Gastrocnemius medialis (tissue), 4 donors: Measurements from ENCODE around the gene TRHDE.

Source experiments
- POLR2A ChIP-seq, 2 donors: fragments of 450-650 bp; IDR thresholded peaks; one replicate each; pipeline ENCODE4 v1.6.1; 2017; ENCODE audit warnings: antibody characterized with exemption in 2 of 2, mild to moderate bottlenecking in 2 of 2, moderate library complexity in 2 of 2
- TF ChIP-seq, protein P1 (sequence below), 5 experiments: fragments of 450-650 bp in 3 of 5; fragments of 200-600 bp in 2 of 5; sonication (generic) in 2 of 5; IDR thresholded peaks in 4 of 5; conservative IDR thresholded peaks in 1 of 5; 1 replicate in 4 of 5; 2 replicates in 1 of 5; pipeline ENCODE4 v1.5.1; 2016 to 2019; ENCODE audit warnings: antibody characterized with exemption in 5 of 5, mild to moderate bottlenecking in 3 of 5, moderate library complexity in 3 of 5

DNA sequence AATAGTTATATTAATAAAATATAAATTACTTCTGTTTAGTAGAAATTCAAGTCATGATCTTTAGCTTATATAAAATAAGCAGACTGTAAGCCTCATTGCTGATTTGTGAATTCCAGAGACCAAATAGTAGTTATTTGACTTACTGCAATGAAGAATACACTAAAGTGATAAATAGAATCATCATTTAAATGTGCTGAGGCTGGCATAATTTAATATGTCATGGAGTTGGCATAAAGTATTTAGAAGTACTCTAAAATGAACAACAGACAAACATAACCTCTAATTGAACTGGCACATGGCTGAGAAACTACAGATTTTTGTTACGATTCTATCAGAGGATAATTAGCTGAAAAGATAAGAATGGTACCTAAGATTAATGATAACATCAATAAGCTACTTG, 45.7 kb upstream of the TRHDE start:
- TF ChIP-seq, protein P1, sequence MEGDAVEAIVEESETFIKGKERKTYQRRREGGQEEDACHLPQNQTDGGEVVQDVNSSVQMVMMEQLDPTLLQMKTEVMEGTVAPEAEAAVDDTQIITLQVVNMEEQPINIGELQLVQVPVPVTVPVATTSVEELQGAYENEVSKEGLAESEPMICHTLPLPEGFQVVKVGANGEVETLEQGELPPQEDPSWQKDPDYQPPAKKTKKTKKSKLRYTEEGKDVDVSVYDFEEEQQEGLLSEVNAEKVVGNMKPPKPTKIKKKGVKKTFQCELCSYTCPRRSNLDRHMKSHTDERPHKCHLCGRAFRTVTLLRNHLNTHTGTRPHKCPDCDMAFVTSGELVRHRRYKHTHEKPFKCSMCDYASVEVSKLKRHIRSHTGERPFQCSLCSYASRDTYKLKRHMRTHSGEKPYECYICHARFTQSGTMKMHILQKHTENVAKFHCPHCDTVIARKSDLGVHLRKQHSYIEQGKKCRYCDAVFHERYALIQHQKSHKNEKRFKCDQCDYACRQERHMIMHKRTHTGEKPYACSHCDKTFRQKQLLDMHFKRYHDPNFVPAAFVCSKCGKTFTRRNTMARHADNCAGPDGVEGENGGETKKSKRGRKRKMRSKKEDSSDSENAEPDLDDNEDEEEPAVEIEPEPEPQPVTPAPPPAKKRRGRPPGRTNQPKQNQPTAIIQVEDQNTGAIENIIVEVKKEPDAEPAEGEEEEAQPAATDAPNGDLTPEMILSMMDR (IDR thresholded peaks at IDR 0.05 in 4 of 5, conservative IDR thresholded peaks at IDR 0.05 in 1 of 5) = no peak
- TF ChIP-seq POLR2A (IDR thresholded peaks at IDR 0.05) = no peak
